DND-41 (cell line): ENCODE results near the gene HIBCH.

Experiments
- ATAC-seq: fragments of 200-7000 bp; cut with Tn5 transposase; 3 replicates; pipeline ENCODE4 v1.9.1; 2021; ENCODE audit warnings: low read depth; ENCODE audit not compliant: insufficient read depth
- DNase-seq: peaks from one replicate; pipeline ENCODE4 v3.0.0-alpha.2; 2020
- H2AFZ ChIP-seq: 2 replicates; pipeline ENCODE4 v1.6.0; 2012; ENCODE audit warnings: low read depth, low read length
- H3K27ac ChIP-seq: 2 replicates; pipeline ENCODE4 v1.5.1; 2012; ENCODE audit warnings: low read length, inconsistent platforms
- H3K27me3 ChIP-seq: fragments of 200-600 bp; sonication (generic); 2 replicates; pipeline ENCODE4 v1.6.0; 2012; ENCODE audit warnings: low read length, mild to moderate bottlenecking, inconsistent platforms; ENCODE audit not compliant: insufficient read depth, poor library complexity
- H3K36me3 ChIP-seq: 2 replicates; pipeline ENCODE4 v1.5.1; 2012; ENCODE audit warnings: low read length, inconsistent platforms; ENCODE audit not compliant: insufficient read depth
- H3K4me1 ChIP-seq: 2 replicates; pipeline ENCODE4 v1.5.1; 2012; ENCODE audit warnings: mild to moderate bottlenecking, low read length; ENCODE audit not compliant: insufficient read depth
- H3K4me2 ChIP-seq: 2 replicates; pipeline ENCODE4 v1.6.0; 2012; ENCODE audit warnings: mild to moderate bottlenecking, moderate library complexity, low read length, inconsistent platforms; ENCODE audit not compliant: insufficient read depth
- H3K4me3 ChIP-seq, 2 experiments: fragments of 200-600 bp in 1 of 2; shearing (Covaris generic) in 1 of 2; 2 replicates each; pipeline ENCODE4 v1.5.1; 2012 to 2016; ENCODE audit warnings: inconsistent platforms in 2 of 2, low read length in 2 of 2, mild to moderate bottlenecking in 2 of 2, low read depth in 1 of 2, moderate library complexity in 1 of 2
- H3K79me2 ChIP-seq: 2 replicates; pipeline ENCODE4 v1.6.0; 2012; ENCODE audit warnings: low read length, inconsistent platforms; ENCODE audit not compliant: insufficient read depth
- H3K9ac ChIP-seq: 2 replicates; pipeline ENCODE4 v1.6.0; 2012; ENCODE audit warnings: low read depth, mild to moderate bottlenecking, inconsistent platforms, low read length, moderate library complexity
- H3K9me3 ChIP-seq: 2 replicates; pipeline ENCODE4 v1.5.1; 2012; ENCODE audit warnings: low read length, moderate library complexity, mild to moderate bottlenecking, inconsistent platforms; ENCODE audit not compliant: insufficient read depth, severe bottlenecking
- H4K20me1 ChIP-seq: 2 replicates; pipeline ENCODE4 v1.6.0; 2012; ENCODE audit warnings: low read length; ENCODE audit not compliant: insufficient read depth
- EZH2 ChIP-seq: IDR thresholded peaks from 3 replicates; pipeline ENCODE4 v1.6.1; 2012; ENCODE audit warnings: borderline replicate concordance, low read depth, mild to moderate bottlenecking, moderate library complexity, low read length, inconsistent platforms; ENCODE audit not compliant: severe bottlenecking
- TF ChIP-seq, protein P1 (sequence below): IDR thresholded peaks from 2 replicates; pipeline ENCODE4 v1.5.1; 2012; ENCODE audit warnings: borderline replicate concordance, low read length, moderate library complexity, mild to moderate bottlenecking; ENCODE audit not compliant: poor library complexity, severe bottlenecking; ENCODE audit errors: extremely low read depth

The HIBCH gene

GRCh38 chr2:190182071-190182524, 137.5 kb downstream of the HIBCH start:
- DNase-seq (no peak), ATAC-seq (no peak)
- H3K79me2 ChIP-seq, result no peaks in the 10 kb centered on the region
- no peaks in the 10 kb centered on the region for H4K20me1 ChIP-seq
- no peaks in the 10 kb centered on the region; the same call in 1 of the 2 replicates for H3K36me3 ChIP-seq
- no peak overlapping the region for H3K9ac ChIP-seq
- no peak overlapping the region for H3K4me2 ChIP-seq
- no peaks in the 10 kb centered on the region for H3K27me3 ChIP-seq
- no peak for TF ChIP-seq EZH2
- TF ChIP-seq, protein P1, sequence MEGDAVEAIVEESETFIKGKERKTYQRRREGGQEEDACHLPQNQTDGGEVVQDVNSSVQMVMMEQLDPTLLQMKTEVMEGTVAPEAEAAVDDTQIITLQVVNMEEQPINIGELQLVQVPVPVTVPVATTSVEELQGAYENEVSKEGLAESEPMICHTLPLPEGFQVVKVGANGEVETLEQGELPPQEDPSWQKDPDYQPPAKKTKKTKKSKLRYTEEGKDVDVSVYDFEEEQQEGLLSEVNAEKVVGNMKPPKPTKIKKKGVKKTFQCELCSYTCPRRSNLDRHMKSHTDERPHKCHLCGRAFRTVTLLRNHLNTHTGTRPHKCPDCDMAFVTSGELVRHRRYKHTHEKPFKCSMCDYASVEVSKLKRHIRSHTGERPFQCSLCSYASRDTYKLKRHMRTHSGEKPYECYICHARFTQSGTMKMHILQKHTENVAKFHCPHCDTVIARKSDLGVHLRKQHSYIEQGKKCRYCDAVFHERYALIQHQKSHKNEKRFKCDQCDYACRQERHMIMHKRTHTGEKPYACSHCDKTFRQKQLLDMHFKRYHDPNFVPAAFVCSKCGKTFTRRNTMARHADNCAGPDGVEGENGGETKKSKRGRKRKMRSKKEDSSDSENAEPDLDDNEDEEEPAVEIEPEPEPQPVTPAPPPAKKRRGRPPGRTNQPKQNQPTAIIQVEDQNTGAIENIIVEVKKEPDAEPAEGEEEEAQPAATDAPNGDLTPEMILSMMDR, result no peak
- no peaks in the 10 kb centered on the region for H3K4me1 ChIP-seq
- no peak overlapping the region for H3K4me3 ChIP-seq
- no peak overlapping the region for H2AFZ ChIP-seq
- no peaks in the 10 kb centered on the region for H3K9me3 ChIP-seq
- no peak overlapping the region for H3K27ac ChIP-seq

DNA sequence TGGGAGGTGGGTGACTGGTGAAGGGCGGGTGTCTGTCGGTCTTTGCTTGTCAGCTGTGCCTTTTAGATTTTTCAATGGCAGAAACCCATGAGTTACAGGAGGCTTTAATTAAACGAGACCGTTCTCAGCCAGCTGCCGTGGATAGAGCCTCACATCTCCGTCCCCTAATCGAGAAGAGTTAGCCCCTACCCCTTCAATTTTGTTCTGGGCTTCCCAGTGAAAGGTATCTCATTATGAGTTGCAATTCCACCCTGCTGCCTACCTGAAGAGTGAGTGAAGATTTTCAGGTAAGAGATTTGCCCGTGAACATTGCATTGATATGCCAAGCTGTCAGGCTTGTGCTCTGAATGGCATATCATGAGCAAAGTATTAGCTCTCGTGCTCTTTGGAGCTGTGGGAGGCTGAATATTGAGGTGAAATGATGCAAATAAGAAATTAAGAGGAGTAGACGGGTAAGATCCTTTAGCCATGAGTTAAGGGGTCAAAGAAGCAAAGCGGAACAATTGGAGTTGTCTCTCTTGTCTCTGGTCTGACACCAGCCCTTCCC, 138.4 kb downstream of the HIBCH start:
- DNase-seq, result no peak
- no peak overlapping the region for H3K9ac ChIP-seq
- no peak for ATAC-seq
- H3K36me3 ChIP-seq, result no peaks in the 10 kb centered on the region; the same call in 1 of the 2 replicates
- H3K79me2 ChIP-seq, result no peaks in the 10 kb centered on the region
- H3K4me1 ChIP-seq, result no peaks in the 10 kb centered on the region
- H3K4me2 ChIP-seq, result no peak overlapping the region
- TF ChIP-seq EZH2, result no peak
- TF ChIP-seq, protein P1, result no peak
- H4K20me1 ChIP-seq, result no peaks in the 10 kb centered on the region
- no peaks in the 10 kb centered on the region for H3K9me3 ChIP-seq
- no peaks in the 10 kb centered on the region for H3K27me3 ChIP-seq
- H3K4me3 ChIP-seq, result no peak overlapping the region
- no peak overlapping the region for H3K27ac ChIP-seq
- no peak overlapping the region for H2AFZ ChIP-seq

GRCh38 chr2:190180313-190181122, 139.1 kb downstream of the HIBCH start:
- no peaks in the 10 kb centered on the region for H4K20me1 ChIP-seq
- H2AFZ ChIP-seq, result no peak overlapping the region
- no peaks in the 10 kb centered on the region for H3K79me2 ChIP-seq
- H3K4me1 ChIP-seq, result no peaks in the 10 kb centered on the region
- H3K9me3 ChIP-seq, result no peaks in the 10 kb centered on the region
- TF ChIP-seq, protein P1, result no peak
- TF ChIP-seq EZH2, result no peak
- H3K36me3 ChIP-seq, result no peaks in the 10 kb centered on the region; the same call in 1 of the 2 replicates
- H3K27ac ChIP-seq, result no peak overlapping the region
- no peak overlapping the region for H3K4me3 ChIP-seq
- no peak for DNase-seq
- no peak for ATAC-seq
- no peak overlapping the region for H3K9ac ChIP-seq
- H3K4me2 ChIP-seq, result no peak overlapping the region
- no peaks in the 10 kb centered on the region for H3K27me3 ChIP-seq
